T-helper 1 cell treated with Interleukin-12 subunit alpha and Interleukin-12 subunit beta and Interleukin-4 antibody, amounts not matched to agents 30 μg/mL and 1 μg/mL, for 36 hours (primary cell): ENCODE data around the gene TBKBP1.
"Not testable (repeated sequence)": the region's sequence is repeated elsewhere in the genome, so short reads cannot be mapped to it uniquely, and the experiment has no call there.

Experiments
- H3K27ac Mint-ChIP-seq: one replicate; pipeline ENCODE4 v1.8.0; 2021; ENCODE audit warnings: mild to moderate bottlenecking, mixed read lengths
- H3K27me3 Mint-ChIP-seq: one replicate; pipeline ENCODE4 v1.8.0; 2021; ENCODE audit warnings: low read depth, mixed read lengths
- H3K36me3 Mint-ChIP-seq: one replicate; pipeline ENCODE4 v1.8.0; 2021; ENCODE audit warnings: low read depth, mixed read lengths
- H3K4me1 Mint-ChIP-seq: one replicate; pipeline ENCODE4 v1.8.0; 2021; ENCODE audit warnings: low read depth, mixed read lengths
- H3K4me3 Mint-ChIP-seq: one replicate; pipeline ENCODE4 v1.8.0; 2021; ENCODE audit warnings: mild to moderate bottlenecking, moderate library complexity, mixed read lengths
- H3K9me3 Mint-ChIP-seq: one replicate; pipeline ENCODE4 v1.8.0; 2021; ENCODE audit warnings: mixed read lengths

TBKBP1 gene

DNA sequence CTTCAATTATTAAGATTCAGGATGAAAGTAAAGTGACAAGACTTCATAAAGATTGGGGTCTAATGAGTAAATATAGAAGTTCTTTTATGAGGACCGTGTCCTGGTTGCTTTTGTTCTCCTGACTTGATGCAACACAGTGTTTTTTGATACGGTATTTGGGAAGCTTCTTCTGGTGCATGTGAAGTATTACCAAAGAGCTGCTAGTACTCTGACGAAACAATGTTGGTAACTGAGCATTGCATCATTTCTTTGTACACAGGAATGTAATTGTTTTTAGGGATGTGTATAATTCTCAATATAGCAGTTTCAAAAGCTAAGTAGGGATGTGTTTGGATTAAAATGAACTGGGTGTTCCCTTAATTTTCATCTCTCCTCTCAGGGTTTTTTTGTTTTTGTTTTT lies 28.3 kb upstream of the TBKBP1 start:
- Mint-ChIP-seq H3K9me3 (no peaks in the 10 kb centered on the region), H3K27ac (no peak overlapping the region), H3K36me3 (peaks cover 60% of the 10 kb centered on the region), H3K4me1 (peaks cover 23% of the 10 kb centered on the region), H3K4me3 (no peak overlapping the region), H3K27me3 (no peaks in the 10 kb centered on the region)

DNA sequence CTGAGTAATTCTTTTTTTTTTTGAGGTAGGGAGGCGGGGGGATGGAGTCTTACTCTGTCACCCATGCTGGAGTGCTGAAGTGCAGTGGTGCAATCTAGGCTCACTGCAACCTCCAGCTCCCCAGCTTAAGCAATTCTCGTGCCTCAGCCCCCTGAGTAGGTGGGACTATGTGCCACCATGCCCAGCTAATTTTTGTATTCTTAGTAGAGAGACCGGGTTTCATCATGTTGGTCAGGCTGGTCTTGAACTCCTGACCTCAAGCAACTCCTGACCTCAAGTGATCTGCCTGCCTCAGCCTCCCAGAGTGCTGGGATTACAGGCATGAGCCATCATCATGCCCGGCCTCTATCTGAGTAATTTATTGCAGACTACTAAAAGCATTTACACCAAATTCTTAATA lies 24.9 kb upstream of the TBKBP1 start:
- H3K4me3 Mint-ChIP-seq: no peak overlapping the region
- no peaks in the 10 kb centered on the region for H3K9me3 Mint-ChIP-seq
- no peak overlapping the region for H3K27ac Mint-ChIP-seq
- H3K27me3 Mint-ChIP-seq: no peaks in the 10 kb centered on the region
- H3K4me1 Mint-ChIP-seq: peaks cover 29% of the 10 kb centered on the region
- peaks cover 61% of the 10 kb centered on the region for H3K36me3 Mint-ChIP-seq

DNA sequence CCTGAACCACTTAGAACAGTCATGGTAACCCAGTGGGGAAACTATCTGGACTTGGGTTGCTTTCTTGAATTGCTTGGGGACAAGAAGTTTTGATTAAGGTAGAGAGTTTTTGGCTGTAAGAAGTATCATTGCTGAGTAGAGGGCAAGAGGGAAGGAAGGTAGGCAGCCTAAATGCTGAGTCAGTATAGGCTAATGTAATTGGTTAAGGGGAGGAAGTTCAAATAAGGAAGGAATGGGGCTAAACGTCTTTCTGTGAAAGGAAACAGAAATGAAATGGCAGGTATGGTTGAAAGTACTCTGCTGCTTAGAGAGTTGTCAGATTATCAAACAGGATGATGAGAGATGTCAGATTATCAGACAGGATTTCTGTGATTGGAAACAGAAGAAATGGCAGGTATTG lies 23.9 kb upstream of the TBKBP1 start:
- peaks cover 29% of the 10 kb centered on the region for H3K4me1 Mint-ChIP-seq
- H3K36me3 Mint-ChIP-seq: peaks cover 67% of the 10 kb centered on the region
- peak overlapping the region; percentile 65 for H3K27ac Mint-ChIP-seq
- no peaks in the 10 kb centered on the region for H3K9me3 Mint-ChIP-seq
- H3K4me3 Mint-ChIP-seq: no peak overlapping the region
- no peaks in the 10 kb centered on the region for H3K27me3 Mint-ChIP-seq

DNA sequence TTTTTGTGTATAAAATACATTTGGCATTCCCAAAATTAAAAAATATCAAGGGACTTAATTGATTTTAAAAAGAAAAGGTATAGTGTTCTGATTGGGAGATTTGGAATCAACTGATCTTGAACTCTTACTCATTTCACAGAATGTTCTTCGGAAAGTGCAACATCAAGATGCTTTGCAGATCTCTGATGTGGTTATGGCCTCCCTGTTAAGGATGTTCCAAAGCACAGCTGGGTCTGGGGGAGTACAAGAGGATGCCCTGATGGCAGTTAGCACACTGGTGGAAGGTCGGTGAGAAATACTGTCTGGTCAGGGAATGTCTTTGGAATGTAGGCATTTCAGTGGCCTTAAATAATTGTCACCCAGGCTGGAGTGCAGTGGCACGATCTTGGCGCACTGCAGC lies 19.5 kb upstream of the TBKBP1 start:
- Mint-ChIP-seq H3K27ac (no peak overlapping the region), H3K4me1 (peaks cover 31% of the 10 kb centered on the region), H3K36me3 (peaks cover 69% of the 10 kb centered on the region), H3K4me3 (no peak overlapping the region), H3K27me3 (no peaks in the 10 kb centered on the region), H3K9me3 (no peaks in the 10 kb centered on the region)

DNA sequence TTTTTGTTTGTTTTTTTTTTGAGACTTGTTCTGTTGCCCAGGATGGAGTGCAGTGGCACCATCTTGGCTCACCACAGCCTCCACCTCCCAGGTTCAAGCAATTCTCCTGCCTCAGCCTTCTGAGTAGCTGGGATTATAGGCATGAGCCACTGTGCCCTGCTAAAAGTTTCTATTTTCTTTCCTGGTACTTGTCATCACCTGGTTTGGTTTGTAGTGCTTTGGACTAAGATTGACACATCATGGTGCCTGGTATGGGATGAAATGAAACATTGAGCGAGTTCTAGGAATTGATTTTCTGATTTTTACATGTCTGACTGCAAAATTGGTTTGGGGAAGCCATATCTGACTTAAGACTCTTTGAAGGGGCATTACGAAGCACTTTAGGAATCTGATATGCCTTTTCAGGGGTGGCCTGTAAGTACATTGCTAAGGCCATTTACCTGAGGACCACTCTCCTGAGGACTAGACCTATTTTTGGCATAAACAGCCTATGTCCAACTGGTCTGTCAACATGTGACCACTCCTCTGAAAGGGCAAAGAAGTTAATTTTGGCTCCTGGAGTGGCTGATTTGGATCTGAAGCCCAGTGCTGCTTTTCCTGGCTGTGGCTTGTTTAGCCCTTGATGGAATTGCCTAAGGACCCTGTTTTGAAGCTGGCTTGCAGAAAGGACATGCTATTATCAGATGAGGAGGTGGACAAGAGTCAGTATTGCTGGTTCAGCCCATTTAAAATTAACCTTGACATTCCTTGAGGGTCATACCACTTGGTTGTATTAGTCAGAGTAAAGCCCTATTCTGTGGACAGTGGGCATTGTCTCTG lies 18.4 kb upstream of the TBKBP1 start:
- Mint-ChIP-seq H3K9me3 (no peaks in the 10 kb centered on the region), H3K4me3 (no peak overlapping the region), H3K27me3 (no peaks in the 10 kb centered on the region), H3K27ac (no peak overlapping the region), H3K36me3 (peaks cover 67% of the 10 kb centered on the region), H3K4me1 (peaks cover 24% of the 10 kb centered on the region)

DNA sequence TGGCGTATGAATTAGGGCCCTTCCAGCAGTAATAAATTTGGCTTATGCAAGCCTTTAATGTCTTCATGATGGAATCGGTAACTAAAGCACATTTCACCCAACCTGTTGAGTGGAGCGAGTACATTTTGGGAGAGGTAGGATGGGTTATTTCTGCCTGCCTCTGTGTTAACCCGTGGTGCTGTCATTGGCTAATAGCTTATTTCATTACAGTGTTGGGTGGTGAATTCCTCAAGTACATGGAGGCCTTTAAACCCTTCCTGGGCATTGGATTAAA lies 17.8 kb upstream of the TBKBP1 start:
- peaks cover 68% of the 10 kb centered on the region for H3K36me3 Mint-ChIP-seq
- H3K27ac Mint-ChIP-seq: no peak overlapping the region

DNA sequence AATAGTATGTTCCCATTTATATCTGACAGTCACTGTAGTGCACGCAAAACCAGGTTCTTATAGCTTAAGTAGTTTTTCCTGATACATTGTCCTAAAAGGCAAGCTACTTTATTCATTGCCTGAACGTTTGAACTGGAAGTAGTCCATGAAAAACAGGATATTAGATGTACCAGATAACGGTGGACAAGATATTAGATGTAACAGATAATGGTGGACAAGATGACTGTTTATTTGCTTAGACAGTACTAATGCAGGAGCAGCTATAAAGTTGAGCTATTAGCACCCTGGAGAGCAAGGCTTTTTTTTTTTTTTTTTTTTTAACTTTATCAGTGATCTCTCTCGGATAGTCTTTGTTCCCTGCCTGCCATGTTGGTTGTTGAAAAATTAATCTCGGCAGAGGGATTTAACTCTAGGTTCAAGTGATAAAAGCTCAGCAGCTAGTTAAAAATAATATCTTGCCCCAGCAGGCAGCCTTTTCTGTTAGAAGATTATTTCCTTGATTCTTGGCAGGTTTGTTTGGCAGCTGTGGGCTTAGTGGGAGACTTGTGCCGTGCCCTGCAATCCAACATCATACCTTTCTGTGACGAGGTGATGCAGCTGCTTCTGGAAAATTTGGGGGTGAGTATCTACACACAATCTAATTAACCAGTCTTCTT lies 17.3 kb upstream of the TBKBP1 start:
- Mint-ChIP-seq H3K4me3 (no peak overlapping the region), H3K27me3 (no peaks in the 10 kb centered on the region), H3K27ac (no peak overlapping the region), H3K36me3 (peaks cover 68% of the 10 kb centered on the region), H3K9me3 (no peaks in the 10 kb centered on the region), H3K4me1 (peaks cover 26% of the 10 kb centered on the region)

More for the DNA sequence above, 17.8 kb upstream of the TBKBP1 start:
- H3K27me3 Mint-ChIP-seq: no peaks in the 10 kb centered on the region
- no peak overlapping the region for H3K4me3 Mint-ChIP-seq
- no peaks in the 10 kb centered on the region for H3K9me3 Mint-ChIP-seq
- peaks cover 26% of the 10 kb centered on the region for H3K4me1 Mint-ChIP-seq

DNA sequence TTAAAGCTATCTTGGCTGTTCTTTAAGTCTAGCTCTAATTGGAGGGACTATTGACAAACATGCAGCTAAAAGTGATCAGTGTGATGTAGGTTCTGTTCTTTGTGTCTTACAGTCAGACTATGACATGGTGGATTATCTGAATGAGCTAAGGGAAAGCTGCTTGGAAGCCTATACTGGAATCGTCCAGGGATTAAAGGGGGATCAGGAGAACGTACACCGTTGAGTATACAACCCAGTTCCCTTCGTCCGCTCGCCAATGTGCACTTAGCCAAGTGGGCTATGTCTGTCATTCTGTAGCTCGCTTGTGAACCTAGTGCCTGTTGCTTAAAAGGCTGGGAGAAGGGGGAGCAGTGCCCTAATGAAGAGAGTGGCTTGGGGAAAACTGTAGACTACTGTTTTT lies 15.8 kb upstream of the TBKBP1 start:
- no peaks in the 10 kb centered on the region for H3K9me3 Mint-ChIP-seq
- H3K4me3 Mint-ChIP-seq: no peak overlapping the region
- H3K27ac Mint-ChIP-seq: no peak overlapping the region
- H3K27me3 Mint-ChIP-seq: no peaks in the 10 kb centered on the region
- peaks cover 75% of the 10 kb centered on the region for H3K36me3 Mint-ChIP-seq
- peaks cover 30% of the 10 kb centered on the region for H3K4me1 Mint-ChIP-seq

DNA sequence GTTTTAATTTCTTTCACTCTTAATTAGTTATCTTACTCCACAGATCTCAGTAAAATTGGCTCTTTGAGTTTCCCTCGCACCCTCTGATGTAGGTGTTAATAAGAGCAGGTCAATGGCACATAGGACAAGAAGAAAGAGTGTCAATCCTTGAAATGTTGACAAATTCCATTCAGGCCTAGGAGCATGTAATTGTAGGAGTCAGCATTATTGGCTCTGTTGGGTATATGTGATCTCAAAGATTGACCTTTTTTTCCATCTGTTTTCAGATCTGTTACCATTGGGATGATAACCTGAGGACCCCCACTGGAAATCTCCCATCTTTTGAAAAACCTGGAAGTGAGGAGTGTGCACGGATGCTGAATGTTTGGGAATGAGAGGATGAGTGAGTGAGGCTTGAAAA lies 11.8 kb upstream of the TBKBP1 start:
- no peaks in the 10 kb centered on the region for H3K27me3 Mint-ChIP-seq
- H3K4me3 Mint-ChIP-seq: no peak overlapping the region

DNA sequence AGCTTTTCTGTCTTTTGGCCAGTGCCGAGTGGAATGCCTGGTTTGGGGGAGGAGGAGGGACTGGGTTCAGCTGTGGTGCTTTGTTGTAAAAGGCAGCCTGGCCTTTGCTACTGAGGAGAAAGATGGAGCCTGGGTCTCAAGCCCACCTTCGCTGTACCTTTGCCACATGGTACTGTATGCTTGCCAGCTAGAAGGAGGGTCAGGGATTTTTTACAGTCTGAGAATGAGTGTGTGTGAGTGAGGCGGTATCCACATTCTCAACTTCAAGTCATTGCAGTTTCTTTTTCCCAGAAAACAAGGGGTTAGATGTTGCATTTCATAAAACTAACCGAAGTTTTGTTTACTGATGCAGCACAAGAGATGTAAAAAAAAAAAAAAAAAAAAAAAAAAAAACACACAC lies 11.2 kb upstream of the TBKBP1 start:
- H3K4me1 Mint-ChIP-seq: peaks cover 13% of the 10 kb centered on the region
- H3K4me3 Mint-ChIP-seq, H3K9me3 Mint-ChIP-seq, H3K27me3 Mint-ChIP-seq: not testable (repeated sequence)
- peaks cover 65% of the 10 kb centered on the region for H3K36me3 Mint-ChIP-seq
- H3K27ac Mint-ChIP-seq: peak overlapping the region; percentile 45

More for the DNA sequence above, 11.8 kb upstream of the TBKBP1 start:
- no peak overlapping the region for H3K27ac Mint-ChIP-seq
- no peaks in the 10 kb centered on the region for H3K9me3 Mint-ChIP-seq
- peaks cover 12% of the 10 kb centered on the region for H3K4me1 Mint-ChIP-seq
- H3K36me3 Mint-ChIP-seq: peaks cover 68% of the 10 kb centered on the region

DNA sequence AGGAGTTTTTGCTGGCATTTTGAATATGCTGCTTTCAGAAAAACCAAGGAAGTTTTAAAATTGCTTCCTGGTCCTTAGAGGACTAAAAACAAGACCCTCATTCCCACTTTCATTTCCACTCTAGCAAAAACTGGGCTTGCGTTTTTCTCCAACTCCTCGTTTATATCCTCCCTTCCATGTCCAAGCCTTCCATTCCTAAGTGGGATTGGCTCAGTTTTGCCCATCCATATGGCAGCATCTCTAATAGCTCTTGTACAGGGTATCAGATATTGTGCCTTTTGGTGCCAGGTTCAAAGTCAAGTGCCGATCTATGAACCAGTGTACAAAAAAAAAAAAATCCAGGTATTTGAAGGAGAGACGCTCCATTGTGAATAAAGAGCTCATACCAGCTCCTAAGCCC lies 9.9 kb upstream of the TBKBP1 start:
- peaks cover 57% of the 10 kb centered on the region for H3K36me3 Mint-ChIP-seq
- no peaks in the 10 kb centered on the region for H3K27me3 Mint-ChIP-seq
- H3K27ac Mint-ChIP-seq: no peak overlapping the region
- no peaks in the 10 kb centered on the region for H3K9me3 Mint-ChIP-seq
- no peak overlapping the region for H3K4me3 Mint-ChIP-seq
- peaks cover 9% of the 10 kb centered on the region for H3K4me1 Mint-ChIP-seq

DNA sequence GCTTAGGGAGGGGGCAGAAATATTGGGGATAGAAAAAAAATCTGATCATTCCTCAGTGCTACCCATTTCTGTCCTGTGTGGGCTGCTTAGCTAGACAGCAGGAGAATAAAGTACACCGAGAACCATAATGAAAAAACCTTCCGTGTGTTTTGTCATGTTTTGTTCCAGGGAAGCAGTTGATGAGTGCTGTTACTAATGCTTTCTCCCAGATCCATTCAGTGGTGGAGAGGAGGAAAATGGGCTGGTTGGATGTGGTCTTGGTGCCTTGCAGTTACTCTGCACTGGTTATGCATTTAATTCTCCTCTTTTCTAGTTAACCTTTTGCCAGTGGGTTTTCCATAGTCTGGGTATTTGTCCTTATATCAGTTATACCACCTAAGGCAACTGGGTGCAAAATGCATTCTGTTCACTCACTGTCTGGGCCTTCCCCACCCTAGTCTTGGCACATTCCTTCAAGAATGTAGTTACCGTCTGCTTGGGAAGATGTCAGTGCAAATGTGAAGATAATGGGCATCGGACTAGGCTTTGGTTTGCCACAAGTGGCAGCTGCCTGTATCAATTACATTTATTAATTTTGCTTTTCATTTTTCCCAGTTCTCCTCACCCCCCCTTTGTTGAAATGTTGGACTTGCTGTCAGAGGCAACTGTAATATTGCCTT lies 9.3 kb upstream of the TBKBP1 start:
- Mint-ChIP-seq H3K27me3 (no peaks in the 10 kb centered on the region), H3K4me3 (no peak overlapping the region), H3K9me3 (no peaks in the 10 kb centered on the region), H3K36me3 (peaks cover 57% of the 10 kb centered on the region), H3K27ac (no peak overlapping the region), H3K4me1 (peaks cover 9% of the 10 kb centered on the region)

DNA sequence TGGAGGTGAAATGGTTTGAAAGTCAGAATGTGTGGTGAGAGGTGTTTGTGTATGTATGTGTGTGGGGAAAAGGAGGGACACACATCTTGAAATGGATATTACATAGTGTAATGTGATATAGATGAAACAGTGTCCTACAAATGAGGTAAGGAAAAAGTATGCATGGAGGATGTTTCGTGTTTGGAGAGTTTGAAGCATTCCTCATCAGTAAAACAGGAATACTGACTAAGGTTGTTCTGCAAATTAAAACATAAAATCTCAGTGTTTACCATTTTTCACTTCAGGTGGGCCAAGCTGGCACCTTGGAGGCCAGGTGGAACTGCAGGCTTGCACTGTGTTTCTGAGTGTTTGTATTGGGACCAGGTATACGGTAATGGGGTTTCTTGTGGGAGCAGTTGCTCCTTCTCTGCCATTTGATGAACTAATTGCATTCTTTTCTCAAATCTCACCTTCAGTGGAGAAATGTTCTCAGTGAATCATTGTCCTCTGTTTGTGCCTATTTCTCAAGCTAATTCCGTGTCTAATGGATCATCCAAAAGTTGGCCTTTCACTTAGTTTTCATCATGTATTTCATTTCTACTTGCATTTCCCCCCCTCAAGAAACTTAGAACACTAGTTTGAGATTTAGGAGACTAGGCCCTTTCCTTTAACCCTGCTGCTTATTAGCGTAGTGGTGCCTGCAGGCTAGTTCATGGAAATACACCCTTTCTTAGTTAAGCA lies 8.2 kb upstream of the TBKBP1 start:
- Mint-ChIP-seq H3K4me1 (peaks cover 11% of the 10 kb centered on the region), H3K27ac (no peak overlapping the region), H3K27me3 (no peaks in the 10 kb centered on the region), H3K4me3 (no peak overlapping the region), H3K36me3 (peaks cover 47% of the 10 kb centered on the region), H3K9me3 (no peaks in the 10 kb centered on the region)

DNA sequence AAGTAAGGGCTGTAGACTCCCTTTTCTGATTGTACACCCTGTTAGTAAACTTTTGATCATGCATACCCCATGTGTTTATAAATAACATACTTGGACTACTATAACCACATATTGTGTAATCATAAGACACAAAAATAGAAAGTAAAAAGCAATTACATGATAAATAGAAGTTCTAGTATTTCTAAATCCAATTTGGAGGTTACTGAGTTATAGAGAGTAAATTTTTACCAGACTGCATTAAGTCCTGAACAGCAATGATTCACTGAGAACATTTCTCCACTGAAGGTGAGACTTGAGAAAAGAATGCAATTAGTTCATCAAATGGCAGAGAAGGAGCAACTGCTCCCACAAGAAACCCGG lies 7.7 kb upstream of the TBKBP1 start:
- H3K27ac Mint-ChIP-seq: no peak overlapping the region
- H3K36me3 Mint-ChIP-seq: peaks cover 42% of the 10 kb centered on the region
- peaks cover 10% of the 10 kb centered on the region for H3K4me1 Mint-ChIP-seq
- no peaks in the 10 kb centered on the region for H3K9me3 Mint-ChIP-seq
- H3K4me3 Mint-ChIP-seq: no peak overlapping the region
- no peaks in the 10 kb centered on the region for H3K27me3 Mint-ChIP-seq
